B cell (primary cell): Measurements from ENCODE around the gene KIF17. TPM values are rescaled to one million over a fixed set of nuclear protein-coding genes. Genes with fewer than 3 reads are reported as not detected.

Experiments used
- ATAC-seq: fragments of 200-7000 bp; cut with Tn5 transposase; one replicate; pipeline ENCODE4 v1.10.0; 2021; ENCODE audit warnings: low read depth, mild to moderate bottlenecking, moderate number of reproducible peaks, moderate library complexity
- CTCF ChIA-PET: fragments of 350-600 bp; sonication (Branson Sonifier 250); formaldehyde crosslinking; loops from one replicate; lab custom pipeline; 2021; ENCODE audit warnings: antibody characterized with exemption, inconsistent platforms; lab: Charles Lee
- POLR2A ChIA-PET: fragments of 350-600 bp; sonication (Branson Sonifier 250); formaldehyde crosslinking; loops from one replicate; lab custom pipeline; 2021; ENCODE audit warnings: antibody characterized with exemption; lab: Charles Lee
- DNase-seq: peaks from one replicate; pipeline ENCODE4 v3.0.0; 2013
- H2AFZ ChIP-seq: 2 replicates; pipeline ENCODE4 v1.6.1; 2012; ENCODE audit warnings: mild to moderate bottlenecking, low read depth, low read length; ENCODE audit not compliant: insufficient read depth, poor library complexity, severe bottlenecking
- H3K27ac ChIP-seq, 2 donors: 1 replicate in 1 of 2; 2 replicates in 1 of 2; pipeline ENCODE4 v1.5.1; 2012 to 2013; ENCODE audit warnings: low read length in 2 of 2, mild to moderate bottlenecking in 2 of 2, moderate library complexity in 1 of 2
- H3K27me3 ChIP-seq, 4 experiments: fragments of 200-600 bp in 1 of 4; sonication (generic) in 1 of 4; replicated peaks in 1 of 4; 1 replicate in 2 of 4; 2 replicates in 2 of 4; pipeline versions ENCODE4 v1.6.1 to v1.7.0; 2013 to 2016; ENCODE audit warnings: low read length in 3 of 4, mild to moderate bottlenecking in 2 of 4, mixed read lengths in 1 of 4, moderate library complexity in 1 of 4; ENCODE audit not compliant: insufficient read depth in 4 of 4, control insufficient read depth in 3 of 4; ENCODE audit errors: control extremely low read depth in 1 of 4
- H3K36me3 ChIP-seq, 2 experiments: replicated peaks in 1 of 2; 1 replicate in 1 of 2; 2 replicates in 1 of 2; pipeline versions ENCODE4 v1.6.1 to v1.7.1; 2013; ENCODE audit warnings: low read length in 1 of 2; ENCODE audit not compliant: insufficient read depth in 2 of 2, control insufficient read depth in 1 of 2; ENCODE audit errors: control extremely low read depth in 1 of 2, extremely low read depth in 1 of 2
- H3K4me1 ChIP-seq, 2 donors: fragments of 200-600 bp in 1 of 2; sonication (generic) in 1 of 2; 1 replicate in 1 of 2; 2 replicates in 1 of 2; pipeline versions ENCODE4 v1.5.1 to v1.6.1; 2013 to 2017; ENCODE audit warnings: low read length in 2 of 2; ENCODE audit not compliant: control insufficient read depth in 2 of 2, insufficient read depth in 2 of 2
- H3K4me2 ChIP-seq: replicated peaks from 2 replicates; pipeline ENCODE3; 2012; ENCODE audit warnings: mild to moderate bottlenecking, low read depth, low read length; ENCODE audit not compliant: poor library complexity, severe bottlenecking
- H3K4me3 ChIP-seq, 5 experiments: fragments of 200-600 bp in 1 of 5; sonication (generic) in 1 of 5; 1 replicate in 3 of 5; 2 replicates in 2 of 5; pipeline versions ENCODE4 v1.5.1 to v1.7.0; 2011 to 2016; ENCODE audit warnings: low read length in 4 of 5, mild to moderate bottlenecking in 4 of 5, low read depth in 2 of 5, control low read depth in 1 of 5, moderate library complexity in 1 of 5; ENCODE audit not compliant: insufficient read depth in 1 of 5; ENCODE audit errors: control extremely low read depth in 1 of 5, extremely low read depth in 1 of 5
- H3K79me2 ChIP-seq: fragments of 200-600 bp; sonication (generic); one replicate; pipeline ENCODE4 v1.6.0; 2016; ENCODE audit warnings: low read length; ENCODE audit not compliant: control insufficient read depth, insufficient read depth
- H3K9ac ChIP-seq: fragments of 200-600 bp; sonication (generic); 2 replicates; pipeline ENCODE4 v1.6.1; 2017; ENCODE audit warnings: mild to moderate bottlenecking, low read length, moderate library complexity
- H3K9me3 ChIP-seq, 3 donors: one replicate each; pipeline versions ENCODE4 v1.6.1 to v1.7.1; 2013; ENCODE audit warnings: low read length in 2 of 3; ENCODE audit not compliant: control insufficient read depth in 2 of 3, insufficient read depth in 1 of 3; ENCODE audit errors: control extremely low read depth in 1 of 3
- H4K20me1 ChIP-seq: 2 replicates; pipeline ENCODE4 v1.6.0; 2012; ENCODE audit warnings: mild to moderate bottlenecking, low read length; ENCODE audit not compliant: insufficient read depth, control insufficient read depth, poor library complexity, severe bottlenecking
- H3K27ac Mint-ChIP-seq: one replicate; pipeline ENCODE4 v1.8.0; 2021; ENCODE audit warnings: mixed read lengths
- H3K27me3 Mint-ChIP-seq: one replicate; pipeline ENCODE4 v1.8.0; 2021; ENCODE audit warnings: mixed read lengths
- H3K4me1 Mint-ChIP-seq: one replicate; pipeline ENCODE4 v1.8.0; 2021; ENCODE audit warnings: mixed read lengths
- H3K4me3 Mint-ChIP-seq: one replicate; pipeline ENCODE4 v1.8.0; 2021; ENCODE audit warnings: mixed read lengths
- H3K9me3 Mint-ChIP-seq: one replicate; pipeline ENCODE4 v1.8.0; 2022; ENCODE audit warnings: mixed read lengths; ENCODE audit not compliant: insufficient read depth
- EZH2 ChIP-seq: IDR thresholded peaks from 2 replicates; pipeline ENCODE4 v1.6.1; 2012; ENCODE audit warnings: borderline replicate concordance, low read depth, mild to moderate bottlenecking, moderate library complexity, low read length; ENCODE audit not compliant: insufficient read depth, poor library complexity, severe bottlenecking
- WGBS: methylation state at CpG from one replicate; pipeline ENCODE4 v1.1.5; 2013; ENCODE audit warnings: missing lambda C conversion rate; ENCODE audit not compliant: insufficient coverage; 5-methylcytosine and 5-hydroxymethylcytosine counted together
- intact Hi-C: fragments of 100-400 bp; cut with micrococcal nuclease; formaldehyde crosslinking; loops from one replicate; pipeline ENCODE4 v1.10.0; 2022
- polyA plus RNA-seq: library from polyadenylated mRNA; depleted of rRNA; stranded (reverse); fragments of >200 nt; gene quantifications from 2 replicates; pipeline ENCODE4 v1.2.3, GENCODE V29; 2012
- total RNA-seq, 2 donors: library from RNA; stranded (reverse); fragments of 120-200 nt in 1 of 2; gene quantifications; 1 replicate in 1 of 2; 2 replicates in 1 of 2; pipeline versions ENCODE4 v1.2.3 to v1.2.4, GENCODE V29; 2013 to 2022
- TF ChIP-seq, protein P1 (sequence below): fragments of 200-600 bp; IDR thresholded peaks from one replicate; pipeline ENCODE4 v1.8.0; 2022; ENCODE audit warnings: antibody characterized with exemption, mild to moderate bottlenecking

KIF17 gene
- total and polyA plus RNA-seq, 2 donors (not counting 1 experiment from before 2014, with no cell fraction given) = not detected

DNA sequence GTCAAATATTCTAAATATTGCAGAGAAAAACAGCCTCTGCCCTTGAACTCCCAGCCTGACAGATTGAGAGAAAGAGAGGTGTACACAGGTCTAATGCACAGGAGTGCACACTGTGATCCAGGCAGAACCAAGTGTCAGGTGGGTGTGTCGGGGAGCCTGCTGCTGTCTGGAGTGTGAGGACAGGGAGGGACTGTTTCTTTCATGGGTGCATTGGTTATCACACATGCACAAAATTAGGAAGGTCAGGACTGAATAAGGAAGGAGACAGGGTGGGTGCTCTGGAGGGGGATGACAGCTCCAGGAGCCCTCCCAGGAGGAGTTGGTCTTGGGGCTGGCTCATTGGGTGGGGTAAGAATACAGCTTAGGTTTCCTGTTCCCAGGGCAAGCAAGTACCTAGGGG, 97.8 kb downstream of the KIF17 start:
- H3K27ac Mint-ChIP-seq = no peak overlapping the region
- intact Hi-C loops = no loop called here
- CTCF ChIA-PET = no interaction called here
- no peak overlapping the region for H3K4me2 ChIP-seq
- H3K4me1 ChIP-seq = no peaks in the 10 kb centered on the region
- H3K9ac ChIP-seq = no peak overlapping the region
- H3K27ac ChIP-seq = no peak overlapping the region
- no peak for DNase-seq
- H2AFZ ChIP-seq = no peak overlapping the region
- POLR2A ChIA-PET = no interaction called here
- H3K9me3 ChIP-seq = no peaks in the 10 kb centered on the region
- no peaks in the 10 kb centered on the region for H4K20me1 ChIP-seq
- no peak for ATAC-seq
- TF ChIP-seq, protein P1, sequence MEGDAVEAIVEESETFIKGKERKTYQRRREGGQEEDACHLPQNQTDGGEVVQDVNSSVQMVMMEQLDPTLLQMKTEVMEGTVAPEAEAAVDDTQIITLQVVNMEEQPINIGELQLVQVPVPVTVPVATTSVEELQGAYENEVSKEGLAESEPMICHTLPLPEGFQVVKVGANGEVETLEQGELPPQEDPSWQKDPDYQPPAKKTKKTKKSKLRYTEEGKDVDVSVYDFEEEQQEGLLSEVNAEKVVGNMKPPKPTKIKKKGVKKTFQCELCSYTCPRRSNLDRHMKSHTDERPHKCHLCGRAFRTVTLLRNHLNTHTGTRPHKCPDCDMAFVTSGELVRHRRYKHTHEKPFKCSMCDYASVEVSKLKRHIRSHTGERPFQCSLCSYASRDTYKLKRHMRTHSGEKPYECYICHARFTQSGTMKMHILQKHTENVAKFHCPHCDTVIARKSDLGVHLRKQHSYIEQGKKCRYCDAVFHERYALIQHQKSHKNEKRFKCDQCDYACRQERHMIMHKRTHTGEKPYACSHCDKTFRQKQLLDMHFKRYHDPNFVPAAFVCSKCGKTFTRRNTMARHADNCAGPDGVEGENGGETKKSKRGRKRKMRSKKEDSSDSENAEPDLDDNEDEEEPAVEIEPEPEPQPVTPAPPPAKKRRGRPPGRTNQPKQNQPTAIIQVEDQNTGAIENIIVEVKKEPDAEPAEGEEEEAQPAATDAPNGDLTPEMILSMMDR = no peak
- no peak for TF ChIP-seq EZH2
- peaks cover 0 to 5% (median 0%) of the 10 kb centered on the region in 4 experiments for H3K27me3 ChIP-seq
- no peak overlapping the region for H3K4me3 ChIP-seq
- H3K79me2 ChIP-seq = no peaks in the 10 kb centered on the region
- H3K4me1 Mint-ChIP-seq = no peaks in the 10 kb centered on the region
- H3K27me3 Mint-ChIP-seq = peaks cover 18% of the 10 kb centered on the region
- 71% methylated on average over 1 of the region's 1 CpG for WGBS
- no peak overlapping the region for H3K4me3 Mint-ChIP-seq
- H3K36me3 ChIP-seq = no peaks in the 10 kb centered on the region
- no peaks in the 10 kb centered on the region for H3K9me3 Mint-ChIP-seq

DNA sequence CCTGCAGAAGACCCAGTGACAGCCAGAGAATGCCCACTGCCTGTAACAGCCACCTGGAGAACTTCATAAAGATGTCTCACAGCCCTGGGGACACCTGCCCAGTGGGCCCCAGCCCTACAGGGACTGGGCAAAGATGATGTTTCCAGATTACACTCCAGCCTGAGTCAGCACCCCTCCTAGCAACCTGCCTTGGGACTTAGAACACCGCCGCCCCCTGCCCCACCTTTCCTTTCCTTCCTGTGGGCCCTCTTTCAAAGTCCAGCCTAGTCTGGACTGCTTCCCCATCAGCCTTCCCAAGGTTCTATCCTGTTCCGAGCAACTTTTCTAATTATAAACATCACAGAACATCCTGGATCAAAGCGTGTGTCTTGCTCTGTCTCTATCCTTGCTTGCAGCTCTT, 99.3 kb downstream of the KIF17 start:
- H2AFZ ChIP-seq = no peak overlapping the region
- no peak overlapping the region for H3K4me3 ChIP-seq
- intact Hi-C loops = no loop called here
- H3K9ac ChIP-seq = no peak overlapping the region
- POLR2A ChIA-PET = interaction anchor here (0.6 kb wide), 1 partner anchor 960 kb away, joined by 3 read pairs; no protein-coding TSS in a partner anchor
- Mint-ChIP-seq H3K4me3 (no peak overlapping the region), H3K27ac (no peak overlapping the region), H3K4me1 (no peaks in the 10 kb centered on the region), H3K9me3 (no peaks in the 10 kb centered on the region), H3K27me3 (peaks cover 12% of the 10 kb centered on the region)
- H4K20me1 ChIP-seq = no peaks in the 10 kb centered on the region
- DNase-seq = no peak
- whole genome bisulfite sequencing = 58% methylated on average over 2 of the region's 4 CpGs
- H3K27ac ChIP-seq = no peak overlapping the region
- no peak overlapping the region for H3K4me2 ChIP-seq
- no peaks in the 10 kb centered on the region for H3K79me2 ChIP-seq
- TF ChIP-seq, protein P1 = no peak
- TF ChIP-seq EZH2 = no peak
- no peak for ATAC-seq
- no peaks in the 10 kb centered on the region for H3K36me3 ChIP-seq
- no peaks in the 10 kb centered on the region for H3K9me3 ChIP-seq
- no peaks in the 10 kb centered on the region for H3K4me1 ChIP-seq
- CTCF ChIA-PET = no interaction called here
- H3K27me3 ChIP-seq = peaks cover 0 to 3% (median 0%) of the 10 kb centered on the region in 4 experiments
